Neural cell (in vitro differentiated cells): ENCODE measurements around the gene LYZ.

Source experiments
- POLR2AphosphoS5 ChIP-seq: IDR thresholded peaks from 2 replicates; pipeline ENCODE4 v1.6.1; 2012
- TF ChIP-seq, protein P1 (sequence below): fragments of 450-650 bp; IDR thresholded peaks from 2 replicates; pipeline ENCODE4 v1.5.1; 2014; ENCODE audit warnings: antibody characterized with exemption, mild to moderate bottlenecking, moderate library complexity; ENCODE audit not compliant: poor library complexity, severe bottlenecking

GRCh38 chr12:69343357-69343756 is 4.8 kb upstream of the LYZ start:
- no peak for TF ChIP-seq POLR2AphosphoS5
- TF ChIP-seq, protein P1, sequence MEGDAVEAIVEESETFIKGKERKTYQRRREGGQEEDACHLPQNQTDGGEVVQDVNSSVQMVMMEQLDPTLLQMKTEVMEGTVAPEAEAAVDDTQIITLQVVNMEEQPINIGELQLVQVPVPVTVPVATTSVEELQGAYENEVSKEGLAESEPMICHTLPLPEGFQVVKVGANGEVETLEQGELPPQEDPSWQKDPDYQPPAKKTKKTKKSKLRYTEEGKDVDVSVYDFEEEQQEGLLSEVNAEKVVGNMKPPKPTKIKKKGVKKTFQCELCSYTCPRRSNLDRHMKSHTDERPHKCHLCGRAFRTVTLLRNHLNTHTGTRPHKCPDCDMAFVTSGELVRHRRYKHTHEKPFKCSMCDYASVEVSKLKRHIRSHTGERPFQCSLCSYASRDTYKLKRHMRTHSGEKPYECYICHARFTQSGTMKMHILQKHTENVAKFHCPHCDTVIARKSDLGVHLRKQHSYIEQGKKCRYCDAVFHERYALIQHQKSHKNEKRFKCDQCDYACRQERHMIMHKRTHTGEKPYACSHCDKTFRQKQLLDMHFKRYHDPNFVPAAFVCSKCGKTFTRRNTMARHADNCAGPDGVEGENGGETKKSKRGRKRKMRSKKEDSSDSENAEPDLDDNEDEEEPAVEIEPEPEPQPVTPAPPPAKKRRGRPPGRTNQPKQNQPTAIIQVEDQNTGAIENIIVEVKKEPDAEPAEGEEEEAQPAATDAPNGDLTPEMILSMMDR, result no peak
